RPMI7951 (cell line): ENCODE measurements around the gene SLC25A10. TPM values are rescaled to one million over a fixed set of nuclear protein-coding genes. Genes with fewer than 3 reads are reported as not detected.
"Not testable (repeated sequence)": the region's sequence is repeated elsewhere in the genome, so short reads cannot be mapped to it uniquely, and the experiment has no call there.

Experiments
- DNase-seq: peaks from one replicate; pipeline ENCODE4 v3.0.0-alpha.2; 2012; ENCODE audit warnings: low read depth
- total RNA-seq: library from RNA; depleted of rRNA; stranded (reverse); fragments of >200 nt; shearing (Covaris generic); gene quantifications from 2 replicates; pipeline ENCODE4 v1.2.3, GENCODE V29; 2014

Gene SLC25A10
- total RNA-seq, 1 experiment from 2014 or later: 53.0 TPM

- DNase-seq: no peak
Observed at GRCh38 chr17:81720267-81721071, 8.4 kb downstream of the SLC25A10 start.

DNA sequence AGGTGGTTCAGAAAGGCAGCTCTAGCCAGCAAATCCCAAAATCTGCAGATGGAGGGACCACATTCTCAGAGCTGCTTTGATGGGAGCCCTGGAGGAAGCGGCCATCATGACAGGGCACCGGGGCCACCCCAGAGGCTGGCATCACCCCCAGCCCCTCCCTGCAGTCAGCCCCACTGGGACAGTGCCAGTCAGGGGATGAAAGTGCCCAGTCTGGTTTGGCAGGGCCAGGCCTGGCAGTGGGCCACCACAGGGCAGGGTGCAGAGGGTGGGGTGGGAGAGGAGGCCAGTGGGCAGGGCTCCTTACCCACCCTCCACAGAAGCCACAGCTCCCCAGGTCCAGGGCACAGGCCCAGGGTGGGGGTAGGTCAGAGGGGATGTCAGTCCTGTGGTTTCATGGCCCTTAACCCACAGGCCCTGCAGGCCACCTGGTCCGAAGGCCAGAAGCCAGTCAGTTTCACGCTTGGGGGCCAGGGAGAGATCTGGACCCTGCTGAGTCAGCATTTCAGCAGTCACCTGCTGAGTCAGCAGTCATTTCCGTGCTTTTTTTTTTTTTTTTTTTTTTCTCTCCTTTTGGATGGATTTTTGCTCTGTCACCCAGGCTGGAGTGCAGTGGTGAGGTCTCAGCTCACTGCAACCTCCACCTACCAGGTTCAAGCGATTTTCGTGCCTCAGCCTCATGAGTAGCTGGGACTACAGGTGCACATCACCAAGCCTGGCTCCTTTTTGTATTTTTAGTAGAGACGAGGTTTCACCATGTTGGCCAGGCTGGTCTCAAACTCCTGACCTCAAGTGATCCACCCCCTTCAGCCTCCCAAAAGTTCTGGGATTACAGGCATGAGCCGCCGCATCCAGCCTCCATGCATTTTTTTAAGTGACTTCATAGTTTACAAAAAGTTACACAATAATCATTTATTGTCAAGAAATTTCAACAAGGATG is 10.4 kb downstream of the SLC25A10 start:
- peak; percentile 56 for DNase-seq

GRCh38 chr17:81723651-81724209 is 11.6 kb downstream of the SLC25A10 start:
- peak; percentile 33 for DNase-seq

DNA sequence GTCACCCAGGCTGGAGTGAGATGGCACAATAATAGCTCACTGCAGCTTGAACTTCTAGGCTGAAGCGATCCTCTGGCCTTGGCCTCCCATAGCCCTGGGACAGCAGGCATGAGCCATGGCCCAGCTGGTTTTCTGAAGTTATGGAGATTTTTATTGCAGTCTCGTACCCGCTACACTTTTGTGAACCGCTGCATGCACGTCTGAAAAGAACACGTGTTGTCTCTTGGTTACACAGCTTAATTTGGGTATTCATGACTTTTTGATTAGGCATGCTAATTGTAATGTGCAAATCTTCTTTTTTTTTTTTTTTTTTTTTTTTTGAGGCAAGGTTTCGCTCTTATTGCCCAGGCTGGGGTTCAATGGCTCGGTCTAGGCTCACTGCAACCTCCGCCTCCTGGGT is 13.4 kb downstream of the SLC25A10 start:
- DNase-seq: no peak

DNA sequence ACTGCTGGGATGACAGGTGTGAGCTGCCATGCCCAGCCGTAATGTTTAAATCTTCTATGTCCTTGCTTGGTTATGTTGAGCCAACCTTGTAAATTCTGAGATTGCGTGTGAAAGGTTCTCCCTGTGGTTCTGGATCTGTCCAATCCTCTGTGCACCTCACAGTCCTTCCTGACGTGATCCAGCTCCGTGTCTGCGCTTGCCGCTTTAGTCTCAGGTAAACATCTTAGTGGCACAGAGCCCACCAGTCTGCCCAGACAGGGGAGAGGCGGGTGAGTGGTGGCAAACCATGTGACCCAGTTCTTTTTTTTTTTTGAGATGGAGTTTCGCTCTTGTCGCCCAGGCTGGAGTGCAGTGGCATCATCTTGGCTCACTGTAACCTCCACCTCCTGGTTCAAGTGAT is 13.9 kb downstream of the SLC25A10 start:
- DNase-seq: no peak

DNA sequence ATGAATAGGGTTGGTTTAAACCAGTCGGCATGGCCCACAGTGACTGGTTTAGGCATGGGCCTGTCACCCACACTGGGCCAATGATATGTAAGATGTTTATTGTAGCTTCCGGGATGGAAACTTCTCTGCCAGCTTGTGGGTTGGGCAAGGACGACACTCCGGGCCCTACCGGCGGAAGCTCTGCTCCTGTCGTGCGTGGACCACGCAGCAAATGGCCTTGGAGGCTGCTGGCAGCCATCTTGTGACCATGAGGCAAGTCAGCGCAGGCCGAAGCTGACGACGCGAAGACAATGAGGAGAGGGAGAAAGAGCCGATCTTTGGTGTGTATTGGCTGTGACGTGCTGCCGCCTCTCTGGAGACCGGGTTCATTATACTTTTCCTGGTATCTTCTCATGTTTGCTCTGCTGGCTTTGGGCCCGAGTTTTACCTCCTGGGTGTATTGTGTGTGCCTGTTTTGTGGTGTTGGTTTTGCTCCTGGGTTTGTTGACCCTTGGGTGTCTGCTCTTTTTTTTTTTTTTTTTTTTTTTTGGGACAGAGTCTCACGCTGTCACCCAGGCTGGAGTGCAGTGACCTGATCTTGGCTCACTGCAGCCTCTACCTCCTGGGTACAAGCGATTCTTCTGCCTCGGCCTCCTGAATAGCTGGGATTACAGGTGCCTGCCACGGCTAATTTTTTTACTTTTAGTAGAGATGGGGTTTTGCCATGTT is 15.4 kb downstream of the SLC25A10 start:
- DNase-seq: no peak

DNA sequence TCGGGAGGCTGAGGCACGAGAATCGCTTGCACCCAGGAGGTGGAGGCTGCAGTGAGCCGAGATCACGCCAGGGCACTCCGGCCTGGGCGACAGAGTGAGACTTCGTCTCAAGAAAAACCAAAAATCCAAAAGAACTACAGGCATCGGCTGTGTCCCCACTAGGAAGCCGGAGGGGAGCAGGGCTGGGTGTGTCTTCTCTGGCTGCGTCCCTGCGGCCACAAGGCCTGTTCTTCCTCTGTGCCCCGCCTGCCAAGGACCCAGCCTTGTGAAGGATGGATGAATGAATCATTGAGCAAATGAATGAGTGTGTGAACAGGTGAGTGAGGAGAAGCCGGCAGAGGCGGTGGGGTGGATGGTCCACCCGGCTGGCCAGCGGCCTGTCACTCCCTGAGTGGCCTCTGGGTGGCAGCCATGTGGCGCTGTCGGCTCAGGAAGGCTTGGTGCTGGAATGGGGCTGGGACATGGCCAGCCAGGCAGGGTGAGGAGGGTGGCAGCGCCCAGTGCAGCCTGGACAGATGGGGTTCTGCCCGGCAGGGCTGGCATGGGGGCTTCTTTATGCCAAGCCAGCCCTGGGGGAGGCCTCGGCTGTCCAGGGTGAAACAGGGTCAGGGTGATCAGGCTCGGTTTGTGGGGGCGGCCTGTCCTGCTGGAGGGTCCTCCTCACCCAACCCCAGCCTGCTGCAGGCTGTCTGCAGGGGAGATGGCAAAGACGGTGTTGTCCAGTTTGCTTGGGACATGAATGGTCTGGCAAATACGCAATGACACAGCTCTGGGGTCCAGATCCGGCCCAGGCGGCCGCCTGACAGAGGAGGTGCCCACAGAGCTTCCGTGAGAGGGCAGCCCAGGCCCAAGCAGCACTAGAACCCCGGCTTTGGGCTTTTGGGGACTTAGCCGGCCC is 21.7 kb downstream of the SLC25A10 start:
- peak; percentile 65 for DNase-seq

DNA sequence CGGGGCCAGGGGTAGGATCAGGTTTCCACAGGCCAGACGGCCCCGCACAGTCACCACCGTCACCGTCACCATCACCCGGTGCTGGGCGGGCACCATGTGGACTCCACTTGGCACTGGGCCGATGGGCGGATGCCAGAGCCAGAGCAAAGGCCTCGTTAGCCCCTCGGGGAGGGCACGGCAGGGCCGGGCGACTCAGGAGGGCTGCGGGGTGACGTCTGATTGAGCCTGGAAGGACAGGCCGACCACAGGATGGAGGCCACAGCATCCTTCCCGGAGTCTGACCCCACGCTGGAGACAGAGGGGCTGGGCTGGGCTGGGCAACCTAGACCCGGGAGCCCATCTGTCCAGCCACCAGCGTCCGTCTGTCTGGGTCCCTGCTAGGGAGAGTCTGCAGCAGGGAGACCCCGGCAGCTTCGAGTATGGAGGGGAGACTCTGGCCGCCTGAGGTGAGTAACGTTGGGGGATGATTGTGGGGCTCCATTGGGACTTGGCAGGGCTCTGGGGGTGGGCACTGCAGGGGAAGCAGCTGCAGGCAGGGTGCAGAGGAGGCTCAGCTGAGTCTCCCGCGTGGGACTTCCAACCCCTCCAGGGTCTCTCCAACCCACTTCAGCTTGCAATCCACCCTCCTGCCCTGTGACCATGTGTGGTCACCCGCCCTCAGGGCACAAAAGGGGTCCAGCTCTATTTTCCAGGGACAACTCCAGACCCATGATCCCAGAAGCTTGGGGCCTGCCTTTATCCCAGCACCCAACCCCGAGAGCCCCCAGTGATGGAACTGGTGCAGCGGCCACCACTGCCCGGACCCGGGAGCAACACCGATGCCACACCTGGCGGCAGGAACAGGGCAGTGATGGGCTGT is 22.6 kb downstream of the SLC25A10 start:
- DNase-seq: no peak

GRCh38 chr17:81735264-81736102 is 23.4 kb downstream of the SLC25A10 start:
- peak; percentile 77 for DNase-seq

DNA sequence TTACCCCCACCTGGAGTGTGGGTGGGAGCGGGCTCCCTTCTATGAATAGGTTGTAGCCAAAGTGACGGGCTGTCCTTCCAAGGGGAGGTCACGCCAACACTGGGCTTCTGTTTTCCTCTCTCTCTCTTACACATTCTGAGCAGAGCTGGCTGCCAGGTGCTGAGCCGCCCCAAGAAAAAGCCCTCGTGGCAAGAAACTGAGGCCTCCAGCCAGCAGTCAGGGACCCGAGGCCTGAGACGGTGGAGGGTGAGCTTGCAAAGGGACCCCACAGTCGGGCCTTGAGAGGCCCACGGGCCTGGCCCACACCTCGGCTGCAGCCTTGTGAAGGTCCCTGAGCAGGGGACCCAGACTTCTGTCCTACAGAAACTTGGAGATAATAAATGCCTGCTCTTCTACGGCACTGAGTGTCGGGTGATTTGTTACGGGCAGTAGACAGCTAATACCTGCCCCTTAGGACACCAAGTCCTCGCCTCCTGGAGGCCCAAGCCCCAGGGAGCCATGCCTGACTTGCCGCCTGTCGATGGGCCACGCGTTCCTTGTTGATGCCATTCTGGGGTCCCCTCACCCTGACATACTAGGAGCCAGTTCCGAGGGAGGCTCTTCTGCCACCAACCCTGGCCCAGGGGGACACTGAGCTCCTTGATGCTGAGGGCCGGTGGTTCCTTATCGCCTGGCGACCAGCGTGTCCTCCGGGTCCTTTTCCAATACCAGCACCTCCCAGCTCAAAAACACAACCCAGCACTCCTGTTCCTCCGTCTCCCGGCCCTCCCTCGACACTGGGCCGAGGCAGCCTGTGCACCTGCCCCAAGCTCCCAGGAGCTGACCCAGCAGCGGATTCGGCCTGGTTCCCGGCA is 26.1 kb downstream of the SLC25A10 start:
- DNase-seq: no peak

DNA sequence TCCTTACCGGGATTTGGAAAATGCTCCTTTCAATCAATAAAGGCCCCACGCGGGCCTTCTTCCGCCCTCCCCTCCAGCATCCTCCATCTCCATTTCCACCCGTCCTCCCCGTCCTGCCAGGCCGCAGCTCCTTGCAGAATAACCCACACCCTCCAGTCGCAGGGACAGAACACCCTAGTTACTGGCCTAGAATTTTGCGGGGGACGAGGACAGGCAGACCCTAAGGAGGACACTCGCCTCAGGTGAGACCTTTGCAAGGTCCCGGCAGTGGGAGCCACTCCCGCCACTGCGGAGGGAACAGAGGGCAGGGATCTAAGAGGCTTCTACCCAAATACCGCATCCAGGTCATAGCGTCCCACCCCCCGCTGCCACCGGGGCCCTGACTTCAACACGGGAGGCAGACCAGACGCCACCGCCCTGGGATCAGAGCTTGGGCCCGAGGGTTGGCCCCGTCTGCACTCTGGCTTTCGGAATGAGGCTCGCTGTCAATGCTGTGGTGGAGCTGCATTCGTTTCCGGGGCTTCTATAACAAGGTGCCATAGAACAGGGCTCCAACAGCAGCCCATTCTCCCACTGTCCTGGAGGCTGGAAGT is 26.8 kb downstream of the SLC25A10 start:
- DNase-seq: no peak

DNA sequence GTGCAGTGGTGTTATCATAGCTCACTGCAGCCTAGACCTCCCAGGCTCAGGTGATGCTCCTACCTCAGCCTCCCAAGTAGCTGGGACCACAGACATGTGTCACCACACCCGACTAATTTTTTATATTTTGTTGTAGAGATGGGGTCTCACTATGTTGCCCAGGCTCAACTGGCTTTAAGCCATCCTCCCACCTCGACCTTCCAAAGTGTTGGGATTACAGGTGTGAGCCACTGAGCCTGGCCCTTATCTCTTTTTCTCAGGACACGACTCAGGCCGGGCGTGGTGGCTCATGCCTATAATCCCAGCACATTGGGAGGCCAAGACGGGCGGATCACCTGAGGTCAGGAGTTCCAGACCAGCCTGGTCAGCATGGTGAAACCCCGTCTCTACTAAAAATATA is 27.5 kb downstream of the SLC25A10 start:
- DNase-seq: not testable (repeated sequence)

DNA sequence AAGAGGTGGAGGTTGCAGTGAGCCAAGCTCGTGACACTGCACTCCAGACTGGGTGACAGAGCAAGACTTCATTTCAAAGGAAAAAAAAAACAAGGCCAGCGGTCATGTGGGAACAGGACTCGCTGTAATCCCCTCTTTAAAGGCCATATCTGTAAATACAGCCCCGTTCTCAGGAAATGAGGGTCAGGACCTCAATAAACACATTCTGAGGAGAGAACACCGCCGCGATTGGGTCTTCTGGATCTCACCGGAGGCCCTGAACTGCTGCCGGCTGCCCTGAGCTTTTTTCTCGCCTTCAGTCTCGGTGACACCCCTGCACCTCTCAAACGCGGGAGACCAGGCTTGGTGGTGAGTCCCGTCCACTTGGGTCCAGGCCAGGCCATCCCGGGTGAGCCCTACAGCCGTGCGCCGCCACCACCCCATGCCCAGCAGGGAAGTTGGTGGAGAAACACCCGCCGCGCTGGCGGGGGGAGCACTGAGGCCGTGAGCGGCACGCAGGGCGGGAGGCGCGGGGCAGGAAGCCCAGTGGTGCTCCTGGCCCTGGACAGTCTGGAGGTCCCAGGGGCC is 28.4 kb downstream of the SLC25A10 start:
- no peak for DNase-seq

GRCh38 chr17:81741049-81741593 is 29.0 kb downstream of the SLC25A10 start:
- no peak for DNase-seq

GRCh38 chr17:81741594-81742452 is 29.7 kb downstream of the SLC25A10 start:
- peak; percentile 17 for DNase-seq
